ACHN (cell line): ENCODE results near the gene TMTC2.

ENCODE experiments used
- DNase-seq: peaks from one replicate; pipeline ENCODE4 v3.0.0-alpha.2; 2015
- in situ Hi-C: cut with HindIII; loops from 2 replicates; pipeline ENCODE4 v1.10.0; 2017; ENCODE audit warnings: low sequenced_read_pairs, low pct_ligation_motif_present, low pct_unique_long_range_greater_than_20kb

Gene TMTC2

DNA sequence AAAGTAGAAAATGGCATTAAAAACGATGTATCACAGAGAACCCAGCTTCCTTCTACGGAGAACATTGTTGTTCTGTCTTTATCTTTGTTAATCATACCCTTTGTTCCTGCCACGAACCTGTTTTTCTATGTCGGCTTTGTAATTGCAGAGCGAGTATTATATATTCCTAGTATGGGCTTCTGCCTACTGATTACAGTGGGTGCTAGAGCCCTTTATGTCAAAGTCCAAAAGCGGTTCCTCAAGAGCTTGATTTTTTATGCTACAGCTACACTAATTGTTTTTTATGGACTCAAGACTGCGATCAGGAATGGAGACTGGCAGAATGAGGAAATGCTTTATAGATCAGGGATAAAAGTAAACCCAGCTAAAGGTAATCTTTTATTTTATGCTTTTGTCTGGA lies 209.6 kb downstream of the TMTC2 start:
- DNase-seq = no peak
- in situ Hi-C loops = no loop called here

DNA sequence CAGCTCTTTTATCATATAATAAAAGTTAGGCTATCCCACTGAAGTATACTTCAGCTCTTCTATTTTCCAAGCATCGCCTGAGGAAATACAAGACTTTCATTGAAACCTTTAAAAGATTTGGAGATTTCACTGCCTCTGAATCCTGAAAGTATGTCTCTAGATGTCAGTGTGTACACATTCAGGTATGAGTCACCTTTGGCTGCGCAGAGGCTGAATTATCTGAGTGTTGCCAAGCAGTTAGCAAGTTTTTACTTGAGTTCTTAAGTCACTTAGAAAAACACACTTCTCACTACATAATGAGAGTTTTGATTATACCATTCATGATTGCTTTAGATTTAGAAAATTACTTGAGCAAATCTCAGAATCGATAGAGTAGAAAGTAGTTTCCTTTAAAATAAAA lies 210.3 kb downstream of the TMTC2 start:
- peak; percentile 51 for DNase-seq
- in situ Hi-C loops = no loop called here

DNA sequence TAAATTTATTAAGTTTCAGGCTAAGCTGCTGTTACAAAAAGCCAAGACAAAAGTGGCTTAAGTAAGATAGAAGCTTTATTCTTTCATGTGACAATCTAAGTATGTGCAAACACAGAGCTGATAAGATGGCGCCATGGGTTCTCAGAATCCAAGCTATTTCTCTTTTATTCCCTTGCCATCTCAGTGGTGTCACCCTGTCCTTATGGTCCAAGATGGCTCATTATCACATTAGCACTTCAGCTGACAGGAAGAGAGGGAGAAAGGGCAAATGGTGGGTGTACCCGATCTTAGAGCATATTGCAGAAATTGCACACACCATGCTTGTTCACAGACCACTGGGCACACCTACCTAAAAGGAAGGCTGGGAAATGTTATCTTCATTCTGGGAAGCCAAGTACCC lies 211.7 kb downstream of the TMTC2 start:
- no peak for DNase-seq
- in situ Hi-C loops = no loop called here

DNA sequence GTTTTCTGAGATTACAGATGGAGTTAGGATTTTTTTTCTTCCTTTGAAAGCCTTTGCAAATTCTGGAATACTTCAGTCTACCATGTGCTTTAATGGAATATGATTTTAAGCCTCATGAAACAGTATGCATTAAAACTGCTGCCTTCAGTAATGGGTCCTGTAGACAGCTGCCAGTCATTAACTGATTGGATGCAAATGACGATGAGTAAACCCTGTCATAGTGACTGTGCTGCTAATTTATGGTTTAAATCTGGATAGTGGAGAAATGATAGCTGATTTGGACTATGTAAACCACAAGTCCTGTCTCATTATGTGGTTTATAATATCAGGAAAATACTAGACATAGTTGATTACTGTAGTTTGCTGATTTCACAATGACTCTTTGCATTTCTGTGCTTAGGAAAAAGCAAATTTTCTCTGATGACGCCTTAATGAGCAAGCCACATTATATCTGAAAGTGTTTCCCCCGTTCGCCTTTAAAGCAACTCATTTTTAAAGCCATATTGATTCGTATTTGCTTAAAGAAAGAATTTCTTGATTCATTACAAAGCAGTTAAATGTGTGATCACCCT lies 217.6 kb downstream of the TMTC2 start:
- no peak for DNase-seq
- in situ Hi-C loops = no loop called here

DNA sequence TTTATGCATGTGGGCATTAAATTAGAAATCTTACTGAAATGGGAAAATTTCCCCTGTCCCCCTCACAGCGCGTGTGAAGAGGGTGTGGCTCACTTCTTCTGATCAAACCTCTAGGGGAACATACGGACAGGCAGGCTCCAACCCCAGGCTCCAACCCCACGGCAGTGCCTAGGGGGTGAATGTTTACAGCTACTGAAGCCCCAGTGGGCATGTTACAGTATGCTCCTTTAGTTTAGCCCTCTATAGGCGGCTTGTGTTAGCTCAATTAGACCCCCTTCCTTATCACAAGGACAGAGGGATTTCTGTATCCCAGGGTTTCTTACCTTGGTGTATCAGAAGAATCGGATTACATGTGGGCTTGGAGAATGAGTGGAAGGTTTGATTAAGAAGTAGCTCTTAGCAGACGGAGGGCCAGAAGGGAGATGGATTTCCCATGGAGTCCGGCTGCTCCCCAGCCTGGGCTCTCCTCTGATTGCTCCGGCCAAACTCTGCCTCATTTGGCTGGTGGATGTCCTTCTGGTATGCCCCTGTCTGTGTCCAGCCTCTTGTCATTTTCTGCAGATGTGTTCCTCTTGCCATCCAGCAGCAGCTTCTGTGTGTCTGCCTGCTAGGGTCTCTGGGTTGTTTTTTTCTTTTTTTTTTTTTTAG lies 223.7 kb downstream of the TMTC2 start:
- DNase-seq = no peak
- in situ Hi-C loops = no loop called here

DNA sequence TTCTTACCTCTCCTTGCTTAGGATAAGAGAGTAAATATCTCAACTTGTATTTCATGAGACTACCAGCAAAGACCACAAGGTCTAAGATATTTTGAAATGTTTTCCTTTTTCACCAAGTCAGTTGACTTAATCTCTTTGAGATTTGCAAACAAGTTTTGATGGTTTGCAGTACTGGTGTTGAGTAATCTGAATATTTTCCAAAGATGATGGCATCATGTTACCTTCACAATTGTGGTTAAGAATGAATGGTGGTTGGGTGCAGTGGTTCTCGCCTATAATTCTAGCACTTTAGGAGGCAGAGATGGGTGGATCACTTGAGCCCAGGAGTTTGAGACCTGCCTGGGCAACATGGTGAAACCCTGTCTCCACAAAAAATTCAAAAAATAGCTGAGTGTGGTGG lies 225.7 kb downstream of the TMTC2 start:
- in situ Hi-C loops = no loop called here
- DNase-seq = no peak

DNA sequence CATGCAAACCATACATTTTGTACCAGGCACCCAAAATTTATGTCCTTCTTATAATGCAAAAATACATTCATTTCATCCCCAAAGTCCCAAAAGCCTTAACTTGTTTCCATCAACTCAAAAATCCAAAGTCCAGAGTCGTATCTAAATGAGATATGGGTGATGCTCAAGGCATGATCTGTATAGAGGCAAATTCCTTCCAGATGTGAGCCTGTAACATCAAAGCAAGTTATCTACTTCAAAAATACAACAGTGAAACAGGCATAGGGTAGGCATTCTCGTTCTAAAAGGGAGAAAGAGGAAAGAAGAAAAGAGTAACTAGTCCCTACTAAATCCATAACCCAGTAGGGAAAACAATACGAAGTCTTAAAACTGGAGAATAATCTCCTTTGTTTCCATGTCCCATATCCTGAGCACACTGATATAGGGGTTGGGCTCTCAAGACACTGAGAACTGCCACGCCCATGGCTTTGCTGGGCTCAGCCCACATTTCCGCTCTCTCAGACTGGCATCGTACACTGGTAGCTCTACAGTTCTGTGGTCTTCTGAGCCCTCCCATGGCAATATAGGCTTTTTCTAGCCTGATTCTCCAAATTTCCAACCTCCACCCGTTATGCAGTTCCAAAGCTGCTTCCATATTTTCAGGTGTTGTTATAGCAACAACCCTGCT lies 232.8 kb downstream of the TMTC2 start:
- no peak for DNase-seq
- in situ Hi-C loops = no loop called here

DNA sequence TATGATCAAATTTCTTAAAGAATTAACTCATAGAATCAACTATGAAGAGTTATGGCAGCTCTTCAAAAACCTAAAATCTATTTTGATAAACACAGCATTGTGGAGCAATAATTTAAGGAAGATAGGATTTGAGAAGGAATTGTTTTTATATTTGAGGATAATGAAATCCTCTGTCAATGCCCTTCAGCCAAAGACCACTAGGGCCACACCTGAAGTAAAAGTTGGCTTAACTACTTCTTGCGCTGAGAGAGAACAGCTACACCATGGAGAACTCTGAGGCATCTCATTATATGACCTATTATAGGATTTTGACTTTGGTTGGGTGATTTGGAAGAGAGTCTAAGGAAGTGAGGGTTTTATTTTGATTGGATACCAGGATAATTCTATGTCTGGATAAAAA lies 237.2 kb downstream of the TMTC2 start:
- in situ Hi-C loops = no loop called here
- no peak for DNase-seq

DNA sequence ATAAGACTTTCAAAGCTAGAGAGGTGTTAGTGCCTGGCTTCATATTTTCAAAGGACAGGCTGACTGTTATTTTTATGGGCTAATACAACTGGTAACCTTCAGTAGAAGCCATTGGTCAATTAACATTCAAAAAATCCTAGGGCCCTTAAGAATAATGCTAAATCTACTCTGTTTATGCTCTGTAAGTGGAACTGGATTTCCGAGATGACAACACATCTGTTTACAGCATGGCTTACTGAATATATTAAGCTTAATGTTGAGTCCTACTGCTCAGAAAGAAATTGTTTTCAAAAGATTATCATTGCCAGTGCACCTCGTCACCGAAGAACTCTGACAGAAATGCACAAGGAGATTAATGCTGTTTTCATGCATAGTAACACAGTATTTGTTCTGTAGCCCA lies 239.9 kb downstream of the TMTC2 start:
- in situ Hi-C loops = no loop called here
- DNase-seq = no peak

DNA sequence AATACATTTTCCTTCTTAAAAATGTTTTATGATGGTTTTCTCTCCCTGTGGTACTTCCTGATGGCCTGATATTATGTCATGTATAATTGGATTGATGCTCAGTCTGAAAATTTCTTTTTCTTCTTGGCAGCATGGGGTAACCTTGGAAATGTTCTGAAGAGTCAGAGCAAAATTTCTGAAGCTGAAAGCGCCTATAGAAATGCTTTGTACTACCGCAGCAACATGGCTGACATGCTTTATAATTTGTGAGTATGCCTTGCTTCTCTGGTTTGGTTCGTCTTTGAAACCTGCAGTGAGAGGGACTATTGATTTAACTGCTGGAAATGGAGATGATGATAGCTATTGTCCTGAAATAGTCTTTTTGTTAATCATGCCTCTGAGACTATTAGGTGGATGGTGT lies 243.6 kb downstream of the TMTC2 start:
- in situ Hi-C loops = no loop called here
- no peak for DNase-seq

DNA sequence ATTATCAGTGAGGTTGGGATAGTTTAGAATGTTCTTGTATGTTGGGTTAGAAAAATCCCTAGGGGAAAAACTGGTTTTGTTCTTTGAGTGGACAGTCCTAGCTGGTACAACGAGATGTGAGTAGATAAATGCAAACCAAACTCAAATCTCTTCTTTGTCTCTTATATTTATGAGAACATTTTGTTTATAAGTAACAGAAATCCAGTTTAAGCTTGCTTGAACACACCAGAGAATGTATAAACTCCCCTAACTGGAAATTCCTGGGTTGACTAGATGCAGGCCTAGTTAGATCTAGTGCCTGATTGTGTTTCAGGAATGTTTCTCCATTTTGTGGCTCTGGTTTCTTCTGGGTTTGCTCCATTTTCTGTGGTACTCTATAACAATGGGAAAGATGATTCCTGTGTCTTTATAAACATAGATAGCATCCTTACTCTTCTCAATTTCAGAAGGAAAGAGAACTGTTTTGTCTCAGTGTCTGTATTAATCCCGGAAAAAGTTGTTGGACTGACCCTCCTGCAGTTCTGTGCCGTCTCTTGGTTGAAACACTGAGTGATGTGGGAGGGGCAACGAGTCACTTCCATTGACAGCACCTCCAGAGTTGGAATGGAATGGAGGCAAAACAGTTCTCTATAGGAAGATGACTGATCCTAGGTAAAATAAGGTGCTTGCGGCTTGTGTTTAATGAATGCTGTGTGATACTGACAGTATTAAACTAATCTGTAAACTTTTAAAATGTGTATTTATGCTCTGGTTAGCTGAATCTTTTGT lies 244.8 kb downstream of the TMTC2 start:
- no peak for DNase-seq
- in situ Hi-C loops = no loop called here

DNA sequence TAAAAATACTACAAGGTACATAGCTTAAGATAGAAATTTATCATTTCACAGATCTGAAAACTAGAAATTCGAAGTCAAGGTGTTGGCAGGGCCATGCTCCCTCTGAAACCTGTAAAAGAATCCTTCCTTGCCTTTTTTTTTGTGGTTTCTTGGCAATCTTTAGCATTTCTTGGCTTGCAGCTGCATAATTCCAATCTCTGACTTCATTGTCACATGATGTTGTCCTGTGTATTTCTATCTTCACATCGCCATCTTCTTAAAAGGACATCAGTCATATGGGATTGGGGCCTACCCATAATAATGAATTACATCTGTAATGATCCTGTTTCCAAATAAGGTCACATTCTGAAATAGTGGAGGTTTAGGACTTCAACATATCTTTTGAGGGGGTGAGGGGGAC lies 250.4 kb downstream of the TMTC2 start:
- in situ Hi-C loops = no loop called here
- DNase-seq = no peak

DNA sequence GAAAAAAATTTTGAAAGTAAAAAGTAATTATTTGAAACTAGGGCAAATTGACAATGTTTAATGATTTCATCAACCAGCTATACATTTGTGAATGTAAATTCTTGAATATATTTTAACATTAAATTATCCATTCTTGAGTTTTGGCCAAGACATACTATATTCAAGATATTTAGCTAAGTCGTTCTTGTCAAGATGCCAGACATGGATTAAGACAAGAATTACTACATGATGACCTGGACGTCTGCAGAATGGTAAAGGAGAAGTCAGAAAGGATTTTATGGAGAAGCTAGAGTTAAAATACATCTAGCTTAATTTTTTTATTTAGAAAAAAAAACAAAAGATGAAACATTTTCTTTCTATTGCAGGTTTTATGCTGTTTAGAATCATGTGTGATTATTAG lies 255.8 kb downstream of the TMTC2 start:
- no peak for DNase-seq
- in situ Hi-C loops = no loop called here

DNA sequence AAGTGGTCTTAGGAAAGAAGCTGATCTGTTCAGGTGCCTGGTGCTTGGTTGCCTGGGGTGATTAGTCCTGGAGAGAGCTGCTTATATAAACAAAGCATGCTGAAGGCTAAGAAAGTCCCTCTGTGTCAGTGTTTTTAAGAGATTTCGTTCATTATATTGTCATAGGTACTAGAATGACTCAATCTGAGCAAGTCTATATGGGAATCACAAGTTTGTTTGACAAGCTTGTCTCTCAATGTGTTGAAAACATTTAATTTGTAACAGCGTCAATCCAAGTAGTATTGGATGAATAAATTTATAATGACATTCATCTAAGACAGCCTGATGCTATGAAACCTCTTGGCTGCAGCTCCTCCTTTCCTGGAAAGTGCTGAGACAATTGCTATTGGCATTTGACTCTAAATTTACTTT lies 256.3 kb downstream of the TMTC2 start:
- in situ Hi-C loops = no loop called here
- DNase-seq = no peak

DNA sequence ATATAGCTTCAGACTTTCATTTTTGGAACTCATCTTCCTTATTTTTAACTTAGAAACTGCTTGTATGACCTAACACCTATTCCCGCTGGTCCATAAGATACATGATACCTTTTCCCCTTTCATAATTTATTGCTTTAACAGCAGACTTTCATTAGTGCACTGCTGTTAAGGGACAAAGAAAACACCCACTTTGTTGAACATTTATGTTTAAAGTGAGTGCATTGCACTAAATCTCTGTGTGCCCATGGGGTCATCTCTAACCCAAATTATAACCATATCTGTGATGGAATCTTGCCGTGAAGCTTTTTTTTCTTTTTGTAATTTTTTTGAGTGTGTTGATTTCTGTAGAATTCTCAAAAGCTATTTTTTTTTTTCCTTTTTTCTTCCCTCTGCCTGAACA lies 261.8 kb downstream of the TMTC2 start:
- DNase-seq = no peak
- in situ Hi-C loops = no loop called here

DNA sequence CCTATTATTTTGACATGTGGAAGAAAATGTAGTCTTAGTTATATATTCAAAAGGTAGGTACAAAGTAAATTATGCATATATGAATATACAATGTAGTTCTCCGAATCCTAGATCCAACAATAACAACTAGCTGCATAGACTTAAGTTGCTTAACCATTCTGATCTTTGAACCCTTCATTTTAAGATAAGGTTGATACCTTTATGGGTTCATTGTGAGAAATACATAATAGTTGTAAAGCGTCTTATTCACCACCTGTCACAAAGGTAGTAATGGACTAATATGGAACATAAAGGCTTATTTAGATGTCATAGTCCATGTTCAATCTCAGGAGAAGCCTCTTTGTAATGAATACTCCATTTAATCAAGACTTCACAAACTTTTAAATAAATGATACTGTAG lies 263.6 kb downstream of the TMTC2 start:
- in situ Hi-C loops = no loop called here
- DNase-seq = no peak

DNA sequence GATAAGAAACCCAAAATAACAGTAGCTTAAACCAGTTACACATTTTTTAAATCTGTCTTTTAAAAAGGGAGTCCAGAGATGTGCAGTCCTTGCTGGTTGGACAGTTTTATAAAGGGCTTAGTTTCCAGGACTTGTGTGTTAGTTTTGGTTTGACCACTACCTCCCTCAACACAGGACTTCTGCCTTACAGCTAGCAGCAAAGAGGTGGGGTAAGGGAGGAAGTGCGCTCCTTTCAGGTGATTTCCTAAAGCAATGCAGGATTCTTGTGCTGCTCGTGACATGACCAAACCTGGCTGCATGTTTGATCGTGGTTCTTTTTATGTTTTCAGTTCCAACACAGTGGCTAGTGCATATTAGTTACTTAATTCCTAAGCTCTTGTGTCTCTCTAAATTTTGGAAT lies 266.2 kb downstream of the TMTC2 start:
- DNase-seq = no peak
- in situ Hi-C loops = no loop called here

DNA sequence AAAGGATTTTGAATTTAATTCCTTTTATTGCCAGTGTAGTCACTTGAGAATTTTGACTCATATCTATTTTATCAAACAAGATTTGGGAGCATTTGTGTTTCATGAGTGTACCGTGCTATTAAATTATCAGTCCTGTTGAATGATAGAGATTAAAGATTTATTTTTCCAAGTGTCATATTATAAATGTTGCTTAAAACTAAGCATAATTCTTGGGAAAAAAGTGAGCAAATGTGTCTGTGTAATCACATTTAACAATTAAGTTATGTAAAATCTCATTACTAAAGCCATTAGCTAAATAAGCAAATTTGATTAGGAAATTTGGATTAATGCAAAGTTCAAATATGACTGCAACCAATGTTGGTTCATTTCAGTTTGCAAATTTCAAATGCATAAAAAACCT lies 266.7 kb downstream of the TMTC2 start:
- no peak for DNase-seq
- in situ Hi-C loops = no loop called here

DNA sequence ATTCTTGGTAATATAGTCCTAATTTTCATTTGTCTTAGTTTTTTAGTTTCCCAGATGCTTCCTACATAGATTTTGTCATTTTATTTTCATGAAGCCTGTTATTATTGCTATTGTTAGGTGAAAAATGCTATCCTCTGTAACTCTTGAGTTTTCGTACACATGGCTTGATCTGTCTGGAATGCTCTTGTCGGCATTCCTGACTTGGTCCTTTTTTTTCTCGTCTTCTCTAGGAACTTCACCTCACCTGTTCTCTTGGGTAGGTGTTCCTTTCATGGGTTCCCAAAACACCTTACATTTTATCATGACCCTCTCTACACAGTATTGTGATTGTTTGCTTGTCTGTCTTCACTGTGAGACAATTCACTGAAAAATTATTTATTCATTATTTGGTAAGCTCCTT lies 267.4 kb downstream of the TMTC2 start:
- DNase-seq = no peak
- in situ Hi-C loops = no loop called here

DNA sequence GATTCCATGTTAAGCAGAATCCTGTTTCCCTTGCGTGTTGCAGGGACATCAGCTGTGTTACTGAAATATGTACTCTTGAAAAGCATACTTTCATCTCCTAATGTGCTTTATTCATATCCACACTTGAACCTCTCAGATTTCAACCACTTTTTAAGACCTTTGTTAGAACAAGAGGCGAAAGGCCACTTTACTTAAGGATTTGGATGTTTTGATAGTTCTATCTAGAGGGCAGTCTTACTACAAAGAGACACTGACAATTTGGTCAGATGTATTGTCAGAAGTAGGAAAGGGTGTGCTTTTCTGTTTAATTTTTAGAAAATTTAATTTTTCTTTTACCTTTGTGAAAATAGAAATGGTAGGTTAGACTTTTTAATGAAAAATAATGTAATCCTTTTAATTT lies 267.9 kb downstream of the TMTC2 start:
- in situ Hi-C loops = no loop called here
- DNase-seq = no peak
